Occipital lobe (tissue), 1 donor: Measurements from ENCODE around the gene AKAP11. TPM values are rescaled to one million over a fixed set of nuclear protein-coding genes. Genes with fewer than 3 reads are reported as not detected.

Experiments used
- total RNA-seq: library from RNA; depleted of rRNA; stranded (reverse); fragments of >200 nt; gene quantifications from one replicate; pipeline ENCODE4 v1.2.3, GENCODE V29; 2014

AKAP11 gene
- total RNA-seq, 1 donor from 2014 or later, result 87.0 TPM

Other genes starting within 250 kb of the AKAP11 start
- gene DGKH, start 223.5 kb upstream of the AKAP11 start, total RNA-seq, result 20.0 TPM